VCaP (cell line): ENCODE measurements around the gene SEPHS2.
"Not testable (repeated sequence)": the region's sequence is repeated elsewhere in the genome, so short reads cannot be mapped to it uniquely, and the experiment has no call there.

Experiments used
- H3K27ac ChIP-seq: fragments of 450-650 bp; 2 replicates; pipeline ENCODE4 v1.5.1; 2017
- CTCF ChIP-seq: fragments of 450-650 bp; conservative IDR thresholded peaks from 2 replicates; pipeline ENCODE4 v1.5.1; 2017; ENCODE audit warnings: mild to moderate bottlenecking, moderate library complexity

The SEPHS2 gene

GRCh38 chr16:30485818-30486436, 40.3 kb upstream of the SEPHS2 start:
- H3K27ac ChIP-seq = no peak overlapping the region
- TF ChIP-seq CTCF = no peak

GRCh38 chr16:30484887-30485286, 39.2 kb upstream of the SEPHS2 start:
- no peak overlapping the region for H3K27ac ChIP-seq
- no peak for TF ChIP-seq CTCF

- H3K27ac ChIP-seq = no peak overlapping the region
- no peak for TF ChIP-seq CTCF
Measured at GRCh38 chr16:30482366-30482765, 36.7 kb upstream of the SEPHS2 start.

- no peak for TF ChIP-seq CTCF
- no peak overlapping the region for H3K27ac ChIP-seq
Measured at GRCh38 chr16:30481381-30481780, 35.7 kb upstream of the SEPHS2 start.

- TF ChIP-seq CTCF = no peak
- no peak overlapping the region for H3K27ac ChIP-seq
Measured at GRCh38 chr16:30478766-30479478, 33.2 kb upstream of the SEPHS2 start.

- not testable (repeated sequence) for H3K27ac ChIP-seq
Measured at GRCh38 chr16:30477773-30478172, 32.1 kb upstream of the SEPHS2 start.

- H3K27ac ChIP-seq = no peak overlapping the region
- no peak for TF ChIP-seq CTCF
Measured at GRCh38 chr16:30476991-30477390, 31.3 kb upstream of the SEPHS2 start.

GRCh38 chr16:30474684-30475083, 29.0 kb upstream of the SEPHS2 start:
- H3K27ac ChIP-seq = no peak overlapping the region
- TF ChIP-seq CTCF = no peak
